ENCODE measurements around the gene THOC3. TPM values are rescaled to one million over a fixed set of nuclear protein-coding genes. Genes with fewer than 3 reads are reported as not detected.
A peak's percentile ranks its signal among the peaks of the same experiment; 100 is the strongest.
"Not testable (repeated sequence)": the region's sequence is repeated elsewhere in the genome, so short reads cannot be mapped to it uniquely, and the experiment has no call there.

THOC3 gene
- total RNA-seq, 1 donor from 2014 or later = 8.1 TPM

DNA sequence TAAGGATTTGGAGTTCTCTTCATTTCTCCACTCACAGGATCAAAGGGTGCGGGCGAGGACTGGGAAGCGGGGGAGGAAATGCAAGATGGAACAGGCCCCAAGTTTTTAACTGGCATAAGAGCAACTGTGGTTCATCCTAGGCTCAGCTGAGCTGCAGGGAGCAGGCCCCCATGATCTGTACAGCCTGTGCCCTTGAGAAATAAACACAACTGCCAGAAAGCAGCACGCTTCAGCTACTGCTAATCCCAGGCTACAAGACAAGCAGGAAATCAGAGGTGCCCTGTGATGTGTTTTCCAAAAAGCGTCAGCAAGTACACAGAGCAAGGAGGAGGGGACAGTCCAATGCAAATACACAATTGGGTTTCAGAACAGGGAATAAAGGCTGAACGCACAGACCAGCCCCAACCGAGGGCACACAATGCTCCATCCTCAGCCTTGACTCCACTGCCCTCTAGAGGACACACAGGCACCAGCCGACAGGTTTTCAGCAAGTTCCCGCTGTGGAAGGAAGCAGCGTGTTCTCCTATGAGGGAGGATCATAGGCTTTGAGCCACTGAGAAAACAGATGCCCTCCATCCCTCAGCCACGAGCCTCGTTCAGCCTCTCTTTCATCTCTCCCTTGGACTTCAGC, 16.7 kb downstream of the THOC3 start:
- peak; percentile 93 for ATAC-seq (ENCODE audit: poor library complexity)
- DNase-seq; intact Hi-C loops (cut with DNase I): not testable (repeated sequence)

DNA sequence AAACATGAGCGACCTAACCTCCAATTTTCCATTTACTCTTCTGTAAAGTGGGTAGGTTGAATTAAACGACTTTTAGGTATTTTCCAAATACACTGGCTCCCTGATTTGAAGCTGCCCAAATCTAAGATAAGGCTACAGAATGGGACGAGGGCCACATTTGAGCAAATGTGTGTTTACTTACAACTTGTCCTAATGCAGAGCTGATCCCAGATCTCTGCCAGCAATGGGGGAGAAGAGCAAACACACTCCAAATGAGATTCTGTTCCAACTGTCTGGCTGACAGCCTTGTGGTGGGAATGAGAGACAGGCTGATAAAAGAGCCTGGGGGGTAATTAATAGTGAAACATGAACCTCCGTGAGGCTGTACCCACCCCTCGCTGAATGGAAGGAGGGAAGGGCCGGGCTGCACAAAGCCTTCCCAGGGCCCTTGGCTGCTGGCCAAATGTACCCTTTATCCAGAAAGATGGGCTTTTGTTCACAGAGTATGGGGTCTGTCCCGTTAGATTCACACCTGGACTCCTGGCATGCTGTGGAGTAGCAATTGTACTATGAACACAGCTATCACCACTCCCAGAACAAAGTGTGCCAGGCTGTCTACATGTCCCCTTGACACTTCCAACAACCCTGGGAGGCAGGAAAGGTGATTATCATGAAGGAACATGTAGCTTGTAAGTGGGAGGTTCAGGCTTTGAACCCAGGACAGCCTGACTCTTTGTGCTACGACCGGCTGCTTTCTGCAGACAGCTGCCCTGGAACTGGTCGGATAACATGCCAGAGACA, 19.6 kb downstream of the THOC3 start:
- ATAC-seq (ENCODE audit: poor library complexity) = peak; percentile 48
- DNase-seq; intact Hi-C loops (cut with DNase I): not testable (repeated sequence)

DNA sequence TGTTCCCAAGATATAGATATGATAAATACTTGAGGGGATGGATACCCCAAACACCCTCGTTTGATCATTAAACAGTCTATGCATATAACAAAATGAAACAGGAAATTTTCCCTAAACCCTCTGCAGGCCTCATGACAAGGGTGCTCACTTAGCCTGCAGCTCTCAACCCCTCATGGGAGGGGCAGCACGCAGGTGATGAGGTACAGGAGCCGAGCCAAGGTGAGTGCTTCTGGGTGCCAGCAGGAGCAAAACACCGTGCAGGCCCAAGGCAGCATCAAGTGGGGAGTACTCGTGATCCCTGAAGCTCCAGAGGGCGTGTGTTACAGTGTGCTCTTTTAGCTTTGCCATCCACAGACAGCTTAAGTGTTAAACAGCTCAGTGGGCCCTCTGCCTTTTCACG, 24.9 kb downstream of the THOC3 start:
- ATAC-seq (ENCODE audit: poor library complexity); intact Hi-C loops (cut with DNase I); DNase-seq: not testable (repeated sequence)

DNA sequence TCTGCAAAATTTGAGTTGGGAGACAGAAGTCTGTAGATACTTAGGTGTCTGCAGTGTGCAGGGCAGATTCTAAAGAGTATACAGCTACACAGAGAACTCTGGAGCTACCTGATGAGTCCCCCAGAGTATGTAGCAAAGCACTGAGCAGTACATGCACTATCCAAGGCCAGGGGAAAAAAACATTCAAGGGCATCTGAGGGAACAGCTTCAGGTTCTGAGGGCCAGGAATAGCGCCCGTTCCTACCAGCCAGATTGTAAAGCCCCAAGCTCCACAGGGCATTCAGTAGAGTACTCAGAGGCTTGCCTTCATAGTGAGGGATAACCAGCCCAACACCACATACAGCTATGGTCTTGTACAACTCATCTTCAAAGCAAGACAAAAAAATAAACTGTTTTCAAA, 27.5 kb downstream of the THOC3 start:
- DNase-seq; intact Hi-C loops (cut with DNase I): not testable (repeated sequence)
- peak; percentile 52 for ATAC-seq (ENCODE audit: poor library complexity)

DNA sequence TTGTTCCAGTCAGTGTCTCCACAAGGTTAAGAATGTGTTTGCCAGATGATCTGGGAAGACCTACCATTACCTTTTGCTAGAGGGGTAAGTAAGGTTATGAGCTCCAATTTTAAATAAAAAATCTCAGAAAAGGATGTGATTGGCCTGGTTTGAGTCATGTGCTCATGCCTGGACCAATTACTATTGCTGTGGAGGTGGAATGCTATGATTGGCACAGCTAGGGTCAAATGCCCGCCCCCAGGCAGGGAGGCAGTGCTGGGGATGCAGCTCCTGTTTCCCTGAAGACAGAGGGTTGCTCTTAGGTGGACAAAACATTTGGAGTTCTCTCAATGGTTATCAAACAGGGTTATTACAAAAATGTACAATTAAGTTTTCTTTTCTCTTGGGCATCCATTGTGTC, 29.6 kb downstream of the THOC3 start:
- ATAC-seq (ENCODE audit: poor library complexity); DNase-seq; intact Hi-C loops (cut with DNase I): not testable (repeated sequence)

DNA sequence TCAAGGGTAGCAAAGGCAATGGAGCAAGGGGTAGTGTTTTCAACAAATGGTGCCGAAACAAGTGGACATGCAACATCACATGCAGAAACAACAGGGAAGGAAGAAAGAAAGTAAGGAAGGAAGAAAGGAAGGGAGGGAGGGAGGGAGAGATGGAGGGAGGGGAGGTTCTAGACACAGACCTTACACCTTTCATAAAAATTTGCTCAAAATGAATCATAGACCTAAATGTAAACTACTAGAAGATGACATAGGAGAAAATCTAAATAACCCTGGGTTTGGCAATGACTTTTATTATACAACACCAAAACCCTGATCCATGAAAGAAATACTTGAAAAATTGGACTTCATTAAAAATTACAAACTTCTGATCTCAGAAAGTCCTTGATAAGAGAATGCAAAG, 39.4 kb downstream of the THOC3 start:
- intact Hi-C loops (cut with DNase I); ATAC-seq (ENCODE audit: poor library complexity); DNase-seq: not testable (repeated sequence)

DNA sequence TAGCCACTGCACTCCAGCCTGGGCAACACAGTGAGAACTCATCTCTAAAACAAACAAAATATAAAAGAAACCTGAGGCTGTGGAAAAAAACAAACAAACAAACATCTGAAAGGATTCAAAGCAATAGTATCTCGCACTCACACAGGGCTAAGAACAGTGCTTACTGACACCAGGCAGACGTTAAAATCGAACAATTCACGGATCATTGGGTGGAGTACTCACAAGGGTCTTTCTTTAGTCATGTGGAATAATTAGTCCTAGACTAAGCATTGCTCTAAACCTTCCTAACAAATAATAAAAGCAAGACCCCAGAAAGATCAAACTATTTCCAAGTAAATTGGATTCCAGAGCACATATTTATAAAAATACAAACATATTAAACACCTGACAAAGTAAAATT, 43.0 kb downstream of the THOC3 start:
- intact Hi-C loops (cut with DNase I); DNase-seq; ATAC-seq (ENCODE audit: poor library complexity): not testable (repeated sequence)

DNA sequence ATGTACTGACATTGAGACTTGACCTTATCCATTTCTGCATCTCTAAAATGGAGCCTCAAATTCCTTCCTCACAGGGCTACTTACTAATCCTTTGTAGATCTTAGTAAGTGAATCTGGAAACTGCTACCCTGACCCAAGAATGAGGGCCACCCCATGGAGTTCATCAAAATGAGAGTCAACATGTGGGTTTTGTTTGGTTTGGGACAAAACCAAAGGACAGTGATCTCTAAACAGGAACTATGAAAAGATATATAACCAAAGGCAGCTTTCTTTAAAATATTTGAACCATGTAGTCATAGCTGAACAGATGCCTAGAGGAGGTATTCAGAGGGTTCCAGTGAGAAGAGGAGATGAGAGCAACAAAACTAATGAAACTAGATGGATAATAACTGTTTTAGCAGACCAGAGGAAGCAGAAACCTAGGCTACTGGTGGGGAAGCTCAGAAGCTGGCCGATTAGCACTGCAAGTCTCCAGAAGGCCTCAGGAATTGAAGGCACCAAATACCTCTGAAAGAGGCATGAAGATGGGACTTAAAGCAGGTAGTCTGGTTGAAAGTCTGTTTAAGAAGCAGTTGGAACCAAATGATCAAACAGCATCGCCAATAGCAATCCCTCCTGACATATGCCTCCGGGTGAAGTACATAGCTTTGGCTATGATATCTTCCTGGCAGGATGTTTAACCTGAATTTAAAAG, 45.8 kb downstream of the THOC3 start:
- intact Hi-C loops (cut with DNase I) = no loop called here
- no peak for ATAC-seq (ENCODE audit: poor library complexity)
- no peak for DNase-seq

DNA sequence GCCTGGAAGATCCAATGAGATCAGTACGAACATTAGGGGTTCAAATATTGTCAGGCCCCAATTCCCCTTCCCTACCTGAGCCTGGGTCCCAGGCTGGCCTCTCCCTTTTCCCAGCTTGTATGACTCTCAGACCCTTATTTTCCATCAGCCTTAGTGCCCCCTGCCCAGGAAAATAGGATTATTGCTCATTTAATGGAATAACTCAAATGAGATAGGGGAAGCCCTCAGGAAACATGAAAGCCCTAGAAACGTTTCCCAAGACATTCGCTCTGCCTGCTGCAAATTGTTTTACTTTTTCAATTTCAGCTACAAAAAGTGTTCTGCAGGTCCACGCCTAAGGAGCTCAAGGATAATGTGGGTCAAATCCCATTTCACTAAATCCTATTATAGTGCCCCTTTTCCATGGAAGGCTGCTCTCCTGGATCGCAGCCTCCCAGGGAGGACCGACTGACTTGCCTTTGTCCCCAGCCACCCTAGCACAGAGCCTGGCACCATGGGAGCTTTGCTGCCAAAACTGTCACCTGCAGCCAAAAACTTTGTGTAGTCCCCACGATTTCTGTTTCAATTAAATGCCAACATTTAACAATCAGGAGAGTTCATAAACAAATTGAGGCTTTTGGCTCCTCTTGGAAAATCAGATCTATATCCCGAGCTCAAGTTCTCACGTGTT, 46.9 kb downstream of the THOC3 start:
- intact Hi-C loops (cut with DNase I) = no loop called here
- ATAC-seq (ENCODE audit: poor library complexity) (no peak), DNase-seq (no peak)

DNA sequence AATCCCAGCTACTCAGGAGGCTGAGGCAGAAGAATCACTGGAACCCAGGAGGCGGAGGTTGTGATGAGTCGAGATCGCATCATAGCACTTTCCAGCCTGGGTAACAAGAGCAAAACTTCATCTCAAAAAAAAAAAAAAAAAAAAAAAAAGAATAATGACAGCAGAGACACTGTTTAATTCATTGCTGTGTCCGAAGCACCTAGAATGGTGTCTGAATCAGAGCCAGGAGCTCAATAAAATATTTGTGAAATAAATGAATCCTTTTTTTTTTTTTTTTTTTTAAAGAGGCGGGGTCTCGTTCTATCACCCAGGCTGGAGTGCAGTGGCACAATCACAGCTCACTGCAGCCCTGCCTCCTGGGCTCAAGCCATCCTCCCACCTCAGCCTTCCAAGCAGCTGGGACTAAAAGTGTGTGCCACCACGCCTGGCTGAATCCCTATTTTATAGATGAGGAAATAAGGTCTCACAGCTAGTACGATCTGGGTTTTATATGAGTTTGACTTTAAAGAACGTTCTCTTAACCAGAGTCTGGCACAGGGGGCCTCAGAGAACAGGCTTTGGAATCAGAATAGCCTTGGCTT, 47.8 kb downstream of the THOC3 start:
- intact Hi-C loops (cut with DNase I) = no loop called here
- DNase-seq = no peak
- no peak for ATAC-seq (ENCODE audit: poor library complexity)

DNA sequence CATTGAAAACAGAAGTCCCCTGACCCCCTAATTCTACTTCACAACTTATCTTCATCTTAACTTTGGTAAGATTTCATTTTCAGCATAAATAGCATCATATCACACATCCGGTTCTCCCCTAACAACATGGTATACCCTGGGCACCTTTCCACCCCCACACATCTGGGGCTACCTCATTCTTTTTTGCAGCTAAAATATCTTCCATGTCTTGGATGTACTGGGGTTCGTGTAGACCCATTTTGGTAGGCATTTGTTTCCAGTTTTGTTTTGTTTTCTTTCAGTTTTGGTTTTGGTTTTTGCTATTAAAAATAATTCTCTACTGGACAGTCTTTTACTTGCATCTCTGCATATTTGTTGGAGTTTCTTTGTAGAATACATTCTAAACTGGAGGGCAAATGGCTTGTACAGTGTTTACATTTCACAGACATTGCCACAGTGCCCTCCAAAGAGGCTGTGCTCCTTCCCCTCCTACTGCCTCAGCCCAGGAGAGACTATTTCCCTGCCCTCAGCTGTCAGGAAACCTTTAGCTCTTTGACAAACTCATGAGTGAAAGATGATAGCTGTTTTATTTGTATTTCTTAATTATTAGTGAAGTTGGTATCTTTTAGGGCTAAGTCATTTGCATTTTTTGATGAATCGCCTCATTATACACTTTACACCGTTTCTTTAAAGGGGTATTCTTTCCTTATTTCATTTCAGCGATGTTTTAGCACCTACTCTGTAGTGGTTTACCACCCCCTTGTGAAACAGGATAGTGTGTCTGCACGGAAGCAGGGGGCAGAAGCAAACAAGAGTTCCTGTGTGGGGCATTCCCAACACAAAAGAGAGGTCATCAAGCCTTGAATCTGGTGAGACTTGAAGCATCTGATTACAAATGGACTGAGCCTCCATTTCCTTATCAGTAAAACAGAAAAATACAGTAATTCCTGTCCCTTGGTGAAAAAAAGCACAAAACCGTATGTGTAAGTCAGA, 52.8 kb downstream of the THOC3 start:
- ATAC-seq (ENCODE audit: poor library complexity); DNase-seq; intact Hi-C loops (cut with DNase I): not testable (repeated sequence)

DNA sequence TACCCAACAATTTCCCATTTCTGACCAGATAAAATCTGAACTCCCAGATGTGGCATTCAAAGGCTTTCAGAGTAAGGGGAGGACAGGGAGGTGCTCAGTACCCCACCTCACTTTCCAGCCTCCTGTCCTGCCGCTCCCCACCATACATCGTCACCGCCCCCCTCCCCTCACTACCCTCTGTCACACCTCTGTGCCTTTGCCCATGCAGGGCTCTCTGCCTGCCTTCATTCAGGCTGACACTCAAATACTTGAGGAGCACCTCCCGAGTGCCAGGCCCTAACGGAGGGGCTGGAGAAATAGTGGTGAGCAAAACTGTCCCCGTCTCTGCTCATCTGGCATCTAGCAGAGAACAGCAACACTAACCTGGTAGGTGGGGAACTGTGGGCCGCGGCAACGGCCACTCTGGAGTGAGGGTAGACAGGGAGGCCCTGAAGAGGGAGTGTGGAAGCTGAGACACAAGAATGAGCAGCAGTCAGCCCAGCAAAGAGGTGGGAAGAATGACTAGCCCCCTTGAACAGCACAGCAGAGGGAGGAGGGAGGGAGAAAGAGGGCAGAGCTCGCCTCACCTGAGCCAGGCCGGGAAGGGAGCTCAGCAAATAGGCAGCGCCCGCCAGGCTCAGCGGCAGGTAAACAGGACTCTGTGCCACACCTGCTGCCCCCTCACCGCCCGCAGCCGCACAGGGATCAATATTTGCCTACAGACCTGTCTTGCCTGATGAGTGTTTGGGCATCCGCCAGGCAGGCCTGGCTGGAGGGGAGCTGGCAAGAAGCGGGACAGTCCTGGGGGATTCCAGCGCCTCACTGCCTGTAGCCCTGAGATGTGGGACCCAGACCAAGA, 54.1 kb downstream of the THOC3 start:
- ATAC-seq (ENCODE audit: poor library complexity); intact Hi-C loops (cut with DNase I); DNase-seq: not testable (repeated sequence)

DNA sequence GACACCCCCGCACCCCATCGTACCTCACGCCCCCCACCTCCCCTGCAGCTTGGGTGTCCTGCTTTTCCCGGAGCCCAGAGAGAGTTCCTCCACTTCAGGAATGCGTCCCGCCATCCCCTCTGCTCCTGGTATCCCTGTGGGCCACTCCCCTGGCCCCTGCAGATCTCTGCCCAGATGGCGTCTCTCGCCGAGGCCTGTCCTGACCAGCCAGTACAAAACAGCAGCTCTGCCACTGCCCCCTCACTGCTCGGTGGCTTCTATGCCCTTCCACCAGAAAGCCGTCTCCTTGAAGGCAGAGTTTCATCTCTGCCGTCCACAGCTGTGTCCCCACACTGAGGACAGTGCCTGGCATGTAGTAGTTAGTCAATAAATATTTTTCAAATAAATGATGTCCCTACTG, 58.0 kb downstream of the THOC3 start:
- intact Hi-C loops (cut with DNase I); ATAC-seq (ENCODE audit: poor library complexity); DNase-seq: not testable (repeated sequence)
